ENCODE results near the gene APRT. TPM values are rescaled to one million over a fixed set of nuclear protein-coding genes. Genes with fewer than 3 reads are reported as not detected.
A peak's percentile ranks its signal among the peaks of the same experiment; 100 is the strongest.
"Not testable (repeated sequence)": the region's sequence is repeated elsewhere in the genome, so short reads cannot be mapped to it uniquely, and the experiment has no call there.

APRT gene
- total RNA-seq, 1 donor from 2014 or later = 87.8 TPM

DNA sequence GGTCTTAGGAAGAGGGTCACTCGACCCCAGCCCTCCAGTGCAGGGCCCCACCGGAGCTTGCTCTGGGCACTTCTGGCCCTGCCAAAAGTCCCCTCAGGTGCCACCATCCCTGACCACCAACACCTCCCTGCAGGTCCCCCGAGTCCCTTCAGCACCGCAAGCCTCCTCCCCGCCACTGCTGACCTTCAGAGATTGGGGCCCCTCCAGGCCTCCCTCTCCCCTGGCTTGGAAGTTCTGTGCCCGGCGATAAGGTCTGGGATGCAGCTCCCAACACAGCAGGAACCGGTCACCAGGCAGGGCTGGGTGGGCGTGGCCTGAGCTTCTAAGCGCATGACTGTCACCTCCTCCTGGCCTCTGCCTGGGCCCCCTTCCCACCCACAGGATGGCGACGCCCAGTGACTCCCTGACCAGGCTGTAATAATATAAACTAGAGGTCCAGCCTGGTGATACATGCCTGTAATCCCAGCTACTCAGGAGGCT is 37.9 kb downstream of the APRT start:
- intact Hi-C loops (cut with DNase I) = no loop called here
- TF ChIP-seq, protein P1, sequence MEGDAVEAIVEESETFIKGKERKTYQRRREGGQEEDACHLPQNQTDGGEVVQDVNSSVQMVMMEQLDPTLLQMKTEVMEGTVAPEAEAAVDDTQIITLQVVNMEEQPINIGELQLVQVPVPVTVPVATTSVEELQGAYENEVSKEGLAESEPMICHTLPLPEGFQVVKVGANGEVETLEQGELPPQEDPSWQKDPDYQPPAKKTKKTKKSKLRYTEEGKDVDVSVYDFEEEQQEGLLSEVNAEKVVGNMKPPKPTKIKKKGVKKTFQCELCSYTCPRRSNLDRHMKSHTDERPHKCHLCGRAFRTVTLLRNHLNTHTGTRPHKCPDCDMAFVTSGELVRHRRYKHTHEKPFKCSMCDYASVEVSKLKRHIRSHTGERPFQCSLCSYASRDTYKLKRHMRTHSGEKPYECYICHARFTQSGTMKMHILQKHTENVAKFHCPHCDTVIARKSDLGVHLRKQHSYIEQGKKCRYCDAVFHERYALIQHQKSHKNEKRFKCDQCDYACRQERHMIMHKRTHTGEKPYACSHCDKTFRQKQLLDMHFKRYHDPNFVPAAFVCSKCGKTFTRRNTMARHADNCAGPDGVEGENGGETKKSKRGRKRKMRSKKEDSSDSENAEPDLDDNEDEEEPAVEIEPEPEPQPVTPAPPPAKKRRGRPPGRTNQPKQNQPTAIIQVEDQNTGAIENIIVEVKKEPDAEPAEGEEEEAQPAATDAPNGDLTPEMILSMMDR (IDR thresholded peaks at IDR 0.05) = no peak
- H3K27ac ChIP-seq = peak overlapping the region; percentile 31
- ATAC-seq (peak; percentile 20 to 58), DNase-seq (peak; percentile 90)
- H3K4me3 ChIP-seq = peak overlapping the region; percentile 21
- peaks cover 75% of the 10 kb centered on the region for H3K4me1 ChIP-seq
- no peaks in the 10 kb centered on the region for H3K9me3 ChIP-seq
- H3K27me3 ChIP-seq (ENCODE audit: low read depth) = no peaks in the 10 kb centered on the region
- H3K36me3 ChIP-seq = peaks cover 7% of the 10 kb centered on the region

DNA sequence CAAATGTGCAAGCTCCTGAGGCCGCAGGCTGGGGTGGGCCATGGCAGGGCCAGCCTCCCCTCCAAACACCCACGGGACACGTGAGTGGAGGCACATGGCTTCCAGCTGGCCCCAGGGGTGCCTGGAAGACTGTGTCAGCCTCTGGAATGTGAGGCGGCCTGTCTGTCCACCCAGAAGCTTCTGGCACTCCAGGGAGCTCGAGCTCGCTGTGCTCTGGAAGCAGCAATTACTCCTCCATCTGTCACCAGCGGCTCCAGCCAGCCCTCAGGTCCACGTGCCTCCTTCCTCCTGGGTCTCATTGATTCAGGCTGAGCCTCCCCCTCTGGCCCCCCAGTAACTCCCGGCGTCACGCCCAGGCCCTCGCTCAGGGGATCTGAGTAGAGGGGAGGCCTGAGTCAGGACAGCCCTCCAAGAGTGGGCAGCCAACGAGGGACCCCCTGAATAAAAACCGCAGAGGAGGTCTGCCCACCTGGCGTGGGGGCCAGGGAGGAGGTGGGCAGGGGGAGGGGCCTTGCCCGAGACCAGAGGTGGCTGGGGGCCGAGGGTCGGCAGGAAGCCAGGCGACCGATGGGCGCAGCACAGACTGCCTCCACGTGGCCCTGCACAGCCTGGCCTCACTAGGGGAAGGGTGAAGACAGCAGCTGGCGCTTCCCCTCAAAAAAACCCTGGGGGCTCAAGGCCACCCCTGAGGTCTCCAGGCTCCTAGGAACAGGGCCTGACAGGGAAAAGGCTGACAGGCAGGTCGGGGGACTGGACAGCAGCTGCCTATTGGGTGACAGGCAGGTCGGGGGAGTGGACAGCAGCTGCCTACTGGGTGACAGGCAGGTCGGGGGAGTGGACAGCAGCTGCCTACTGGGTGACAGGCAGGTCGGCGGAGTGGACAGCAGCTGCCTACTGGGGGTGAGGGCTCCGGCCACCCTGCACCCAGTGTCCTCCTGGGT is 38.6 kb downstream of the APRT start:
- peak overlapping the region; percentile 56 for H3K27ac ChIP-seq
- peaks cover 7% of the 10 kb centered on the region for H3K36me3 ChIP-seq
- H3K9me3 ChIP-seq = no peaks in the 10 kb centered on the region
- peak overlapping the region; percentile 21 for H3K4me3 ChIP-seq
- H3K4me1 ChIP-seq = peaks cover 75% of the 10 kb centered on the region
- ATAC-seq = peak; percentile 1 to 6
- no peaks in the 10 kb centered on the region for H3K27me3 ChIP-seq (ENCODE audit: low read depth)
- intact Hi-C loops (cut with DNase I) = no loop called here
- peak; percentile 47 for DNase-seq
- TF ChIP-seq, protein P1 (IDR thresholded peaks at IDR 0.05) = no peak

DNA sequence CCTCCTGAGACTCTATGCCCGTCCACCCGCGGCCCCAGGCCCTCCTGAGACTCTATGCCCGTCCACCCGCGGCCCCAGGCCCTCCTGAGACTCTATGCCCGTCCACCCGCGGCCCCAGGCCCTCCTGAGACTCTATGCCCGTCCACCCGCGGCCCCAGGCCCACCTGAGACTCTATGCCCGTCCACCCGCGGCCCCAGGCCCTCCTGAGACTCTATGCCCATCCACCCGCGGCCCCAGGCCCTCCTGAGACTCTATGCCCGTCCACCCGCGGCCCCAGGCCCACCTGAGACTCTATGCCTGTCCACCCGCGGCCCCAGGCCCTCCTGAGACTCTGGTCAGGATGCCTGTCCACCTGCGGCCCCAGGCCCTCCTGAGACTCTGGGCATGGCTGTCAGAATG is 39.9 kb downstream of the APRT start:
- H3K9me3 ChIP-seq; H3K4me3 ChIP-seq; H3K36me3 ChIP-seq; intact Hi-C loops (cut with DNase I); DNase-seq; H3K27me3 ChIP-seq (ENCODE audit: low read depth); ATAC-seq; H3K27ac ChIP-seq: not testable (repeated sequence)
- H3K4me1 ChIP-seq = peaks cover 87% of the 10 kb centered on the region

DNA sequence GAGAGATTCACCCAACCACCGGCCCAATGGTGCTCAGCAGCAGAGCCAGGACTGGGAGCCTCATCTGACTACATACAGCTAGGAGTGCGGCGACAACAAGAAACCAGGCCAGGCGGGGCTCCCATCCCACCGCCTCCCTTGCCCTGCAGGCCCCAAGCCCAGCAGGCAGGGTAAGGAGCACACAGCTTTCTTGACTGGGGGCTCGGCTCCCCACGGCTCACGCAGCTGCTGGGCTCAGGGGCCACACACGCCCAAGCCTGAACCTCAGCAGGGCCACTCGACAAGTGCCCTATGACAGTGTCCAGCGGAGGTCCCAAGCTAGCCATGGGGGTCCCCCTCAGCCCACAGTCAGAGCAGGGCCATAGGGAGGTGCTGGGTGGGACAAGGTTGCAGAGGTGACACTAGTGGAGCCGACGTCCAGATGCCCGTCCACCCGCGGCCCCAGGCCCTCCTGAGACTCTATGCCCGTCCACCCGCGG is 40.4 kb downstream of the APRT start:
- Histone ChIP-seq H3K27ac (peak overlapping the region; percentile 77), H3K27me3 (ENCODE audit: low read depth) (no peaks in the 10 kb centered on the region), H3K4me1 (peaks cover 86% of the 10 kb centered on the region), H3K4me3 (peak overlapping the region; percentile 32), H3K36me3 (peaks cover under 1% of the 10 kb centered on the region), H3K9me3 (no peaks in the 10 kb centered on the region)
- TF ChIP-seq, protein P1 (IDR thresholded peaks at IDR 0.05) = no peak
- DNase-seq (no peak), ATAC-seq (no peak)
- intact Hi-C loops (cut with DNase I) = no loop called here

DNA sequence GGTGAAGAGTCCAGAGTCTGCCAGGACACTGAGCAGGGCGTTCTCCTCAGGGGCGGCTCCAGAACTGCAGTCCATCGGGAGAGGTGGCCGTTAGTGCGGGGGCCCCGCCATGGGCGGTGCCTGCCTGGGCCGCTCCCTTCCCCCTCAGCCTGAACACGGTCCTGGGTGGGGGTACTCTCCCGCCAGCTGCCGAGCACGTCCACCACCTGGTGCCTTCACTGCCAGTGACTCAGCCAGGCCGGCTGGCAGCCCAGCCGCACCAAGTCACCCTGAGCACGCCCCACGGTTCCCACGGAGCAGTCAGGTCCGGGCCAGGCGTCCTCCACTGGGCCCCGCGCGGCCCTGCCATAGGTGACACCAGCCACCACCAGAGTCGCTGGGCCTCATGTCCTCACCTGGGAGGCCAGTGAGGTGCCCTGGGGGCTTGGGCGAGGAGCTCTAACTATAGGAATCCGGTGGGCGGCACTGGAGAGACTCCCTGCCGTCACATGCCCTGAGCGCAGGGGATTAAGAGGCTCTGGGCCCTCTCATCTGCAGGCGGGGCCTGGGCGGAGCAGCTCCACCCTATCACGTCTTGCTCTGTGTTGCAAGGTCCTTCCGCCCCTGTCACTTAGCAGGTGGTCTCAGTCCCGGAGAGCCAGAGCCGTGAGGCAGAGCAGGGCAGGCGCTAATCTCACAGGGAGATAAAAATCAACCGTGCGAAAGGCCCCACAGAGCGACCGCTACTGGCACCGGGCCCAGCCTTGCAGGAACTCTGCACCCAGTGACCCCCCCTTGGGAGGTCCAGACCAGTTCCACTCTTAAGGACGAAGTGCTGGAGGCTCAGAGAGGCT is 41.1 kb downstream of the APRT start:
- Histone ChIP-seq H3K27ac (peak overlapping the region; percentile 77), H3K4me3 (peak overlapping the region; percentile 32), H3K9me3 (no peaks in the 10 kb centered on the region), H3K27me3 (ENCODE audit: low read depth) (no peaks in the 10 kb centered on the region), H3K36me3 (peaks cover 6% of the 10 kb centered on the region), H3K4me1 (peaks cover 85% of the 10 kb centered on the region)
- intact Hi-C loops (cut with DNase I) = no loop called here
- ATAC-seq (peak; percentile 71 to 77), DNase-seq (peak; percentile 87)
- TF ChIP-seq, protein P1 (IDR thresholded peaks at IDR 0.05) = no peak
